Measurements from ENCODE around the gene PGS1.

DNA sequence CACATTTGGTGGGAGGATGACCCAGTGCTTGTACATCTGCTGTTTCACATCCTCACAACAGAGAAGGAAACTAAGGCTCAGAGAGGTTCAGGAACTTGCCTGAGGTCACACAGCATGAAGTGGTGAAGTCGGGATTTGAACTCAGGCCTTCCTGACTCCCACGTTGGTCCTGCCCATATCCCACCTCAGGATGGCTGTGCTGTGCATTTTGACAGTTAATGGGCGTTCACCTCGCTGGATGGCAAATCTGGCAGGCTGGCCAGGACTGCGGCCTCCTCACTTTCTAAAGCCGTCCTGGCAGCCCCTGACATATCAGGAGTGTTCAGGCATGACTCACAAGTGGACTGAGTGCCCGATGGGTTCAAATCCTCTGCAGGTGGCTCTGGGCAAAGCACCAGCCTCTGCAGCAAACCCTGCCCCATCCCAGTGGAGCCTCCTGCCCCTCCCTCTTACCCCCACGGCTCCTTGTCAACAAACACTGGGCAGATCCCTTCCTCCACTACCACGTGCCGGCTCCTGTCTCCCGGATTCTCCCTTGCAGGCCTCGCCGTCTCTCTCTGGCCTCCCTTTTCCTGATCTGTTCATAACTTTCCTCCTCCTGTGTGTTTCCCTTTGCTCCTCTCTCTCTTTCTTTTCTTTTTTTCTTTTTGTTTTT, 47.8 kb upstream of the PGS1 start:
- TF ChIP-seq POLR2AphosphoS5 (IDR thresholded peaks at IDR 0.05; ENCODE audit: borderline replicate concordance, low read depth, low read length) (no peak), EZH2 (IDR thresholded peaks at IDR 0.05) (no peak), FOXP2 (optimal IDR thresholded peaks at IDR 0.05; ENCODE audit: control extremely low read depth, extremely low read length, insufficient read depth) (no peak)
